Gastrocnemius medialis (tissue), 4 donors: Measurements from ENCODE around the gene MVD. TPM values are rescaled to one million over a fixed set of nuclear protein-coding genes. Genes with fewer than 3 reads are reported as not detected.

Source experiments
- ATAC-seq, 2 donors: fragments of 150-250 bp; one replicate each; pipeline ENCODE4 v1.9.1; 2016
- DNase-seq, 2 donors: peaks; one replicate each; pipeline ENCODE4 v3.0.0-alpha.2; 2019
- H3K27ac ChIP-seq, 4 donors: fragments of 200-600 bp; sonication (generic); 1 replicate in 1 of 4; 2 replicates in 3 of 4; pipeline ENCODE4 v1.5.1; 2016 to 2018; ENCODE audit warnings: mild to moderate bottlenecking in 2 of 4, moderate library complexity in 1 of 4
- H3K27me3 ChIP-seq, 3 donors: fragments of 200-600 bp; sonication (generic) in 2 of 3; 1 replicate in 1 of 3; 2 replicates in 2 of 3; pipeline versions ENCODE4 v1.5.1 to v1.6.0; 2016 to 2019; ENCODE audit warnings: mild to moderate bottlenecking in 1 of 3, moderate library complexity in 1 of 3
- H3K36me3 ChIP-seq, 2 donors: fragments of 200-600 bp; sonication (generic) in 1 of 2; one replicate each; pipeline ENCODE4 v1.5.1; 2017 to 2018
- H3K4me1 ChIP-seq, 2 donors: fragments of 200-600 bp; sonication (generic) in 1 of 2; one replicate each; pipeline ENCODE4 v1.5.1; 2016 to 2017; ENCODE audit warnings: mild to moderate bottlenecking in 2 of 2
- H3K4me3 ChIP-seq, 4 donors: fragments of 200-600 bp; sonication (generic) in 3 of 4; 1 replicate in 1 of 4; 2 replicates in 3 of 4; pipeline ENCODE4 v1.5.1; 2016 to 2019; ENCODE audit warnings: mild to moderate bottlenecking in 2 of 4
- H3K9me3 ChIP-seq, 3 donors: fragments of 200-600 bp; sonication (generic) in 2 of 3; 1 replicate in 1 of 3; 2 replicates in 2 of 3; pipeline ENCODE4 v1.5.1; 2016 to 2019
- POLR2A ChIP-seq, 2 donors: fragments of 450-650 bp; IDR thresholded peaks; one replicate each; pipeline ENCODE4 v1.6.1; 2017; ENCODE audit warnings: antibody characterized with exemption in 2 of 2, mild to moderate bottlenecking in 2 of 2, moderate library complexity in 2 of 2
- in situ Hi-C, 4 donors: fragments of 200-750 bp; cut with MboI; loops; one replicate each; pipeline versions ENCODE4 v1.15.0 to v1.8.0; 2017; ENCODE audit warnings: low sequenced_read_pairs in 4 of 4
- intact Hi-C: fragments of 100-400 bp; cut with DNase I; formaldehyde crosslinking; loops from one replicate; pipeline ENCODE4 v1.15.1; 2023; ENCODE audit warnings: low total_unique reads
- total RNA-seq, 4 donors: library from RNA; depleted of rRNA; stranded (reverse); fragments of >200 nt; gene quantifications; one replicate each; pipeline versions ENCODE4 v1.1.0 to v1.2.3, GENCODE V29; 2016
- TF ChIP-seq, protein P1 (sequence below), 5 experiments: fragments of 450-650 bp in 3 of 5; fragments of 200-600 bp in 2 of 5; sonication (generic) in 2 of 5; IDR thresholded peaks in 4 of 5; conservative IDR thresholded peaks in 1 of 5; 1 replicate in 4 of 5; 2 replicates in 1 of 5; pipeline ENCODE4 v1.5.1; 2016 to 2019; ENCODE audit warnings: antibody characterized with exemption in 5 of 5, mild to moderate bottlenecking in 3 of 5, moderate library complexity in 3 of 5

MVD gene
- total RNA-seq, 4 donors from 2014 or later: 9.0 to 16.3 (median 13.4) TPM

DNA sequence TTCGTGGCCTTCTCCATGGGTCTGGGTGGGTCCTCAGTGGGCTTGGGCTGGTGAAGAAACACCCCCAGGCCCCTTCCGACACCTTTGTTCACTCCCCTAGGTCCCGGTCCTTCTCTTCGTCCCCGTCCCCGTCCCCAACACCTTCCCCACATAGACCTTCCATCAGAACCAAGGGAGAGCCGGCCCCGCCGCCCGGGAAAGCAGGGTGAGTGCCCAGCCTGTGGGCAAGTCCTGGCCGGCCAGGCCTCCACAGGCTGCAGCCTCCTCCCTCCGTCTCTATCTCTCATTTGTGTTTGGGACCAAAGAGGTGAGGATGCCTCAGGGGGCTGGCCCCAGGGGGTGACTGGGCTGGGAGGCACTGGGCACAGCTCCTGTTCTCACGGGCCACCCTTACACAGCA lies 39.0 kb downstream of the MVD start:
- DNase-seq: no peak
- H3K4me3 ChIP-seq: no peak overlapping the region
- intact Hi-C loops: no loop called here
- peaks cover 0 to 53% of the 10 kb centered on the region in 2 donors for H3K36me3 ChIP-seq
- H3K4me1 ChIP-seq: no peaks in the 10 kb centered on the region
- no peaks in the 10 kb centered on the region for H3K9me3 ChIP-seq
- TF ChIP-seq, protein P1, sequence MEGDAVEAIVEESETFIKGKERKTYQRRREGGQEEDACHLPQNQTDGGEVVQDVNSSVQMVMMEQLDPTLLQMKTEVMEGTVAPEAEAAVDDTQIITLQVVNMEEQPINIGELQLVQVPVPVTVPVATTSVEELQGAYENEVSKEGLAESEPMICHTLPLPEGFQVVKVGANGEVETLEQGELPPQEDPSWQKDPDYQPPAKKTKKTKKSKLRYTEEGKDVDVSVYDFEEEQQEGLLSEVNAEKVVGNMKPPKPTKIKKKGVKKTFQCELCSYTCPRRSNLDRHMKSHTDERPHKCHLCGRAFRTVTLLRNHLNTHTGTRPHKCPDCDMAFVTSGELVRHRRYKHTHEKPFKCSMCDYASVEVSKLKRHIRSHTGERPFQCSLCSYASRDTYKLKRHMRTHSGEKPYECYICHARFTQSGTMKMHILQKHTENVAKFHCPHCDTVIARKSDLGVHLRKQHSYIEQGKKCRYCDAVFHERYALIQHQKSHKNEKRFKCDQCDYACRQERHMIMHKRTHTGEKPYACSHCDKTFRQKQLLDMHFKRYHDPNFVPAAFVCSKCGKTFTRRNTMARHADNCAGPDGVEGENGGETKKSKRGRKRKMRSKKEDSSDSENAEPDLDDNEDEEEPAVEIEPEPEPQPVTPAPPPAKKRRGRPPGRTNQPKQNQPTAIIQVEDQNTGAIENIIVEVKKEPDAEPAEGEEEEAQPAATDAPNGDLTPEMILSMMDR (IDR thresholded peaks at IDR 0.05 in 4 of 5, conservative IDR thresholded peaks at IDR 0.05 in 1 of 5): no peak
- TF ChIP-seq POLR2A (IDR thresholded peaks at IDR 0.05): no peak
- ATAC-seq: no peak
- no peak overlapping the region for H3K27ac ChIP-seq
- H3K27me3 ChIP-seq: no peaks in the 10 kb centered on the region
- in situ Hi-C loops: no loop called here

DNA sequence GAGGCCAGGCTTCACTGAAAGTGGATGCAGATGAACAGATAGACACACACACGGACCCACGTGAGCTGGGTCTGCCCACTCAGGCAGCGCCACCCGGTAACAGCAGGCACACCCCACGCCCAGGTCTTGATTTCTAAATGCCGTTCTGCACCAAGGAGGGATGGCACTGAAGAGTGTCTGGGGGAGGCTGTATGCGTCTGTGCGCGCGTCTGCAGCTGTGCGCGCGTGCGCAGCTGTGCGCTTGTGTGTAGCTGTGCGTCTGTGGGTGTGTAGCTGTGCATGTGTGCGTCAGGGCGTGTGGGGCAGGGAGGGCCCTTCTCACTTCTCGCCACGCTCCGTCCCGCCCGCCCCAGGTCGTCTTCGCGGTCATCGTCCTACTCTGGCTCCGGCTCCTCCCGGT lies 40.0 kb downstream of the MVD start:
- intact Hi-C loops (no loop called here), in situ Hi-C loops (no loop called here)
- DNase-seq: no peak
- Histone ChIP-seq H3K27me3 (no peaks in the 10 kb centered on the region), H3K4me1 (peaks cover 0 to 5% of the 10 kb centered on the region in 2 donors), H3K9me3 (no peaks in the 10 kb centered on the region), H3K36me3 (peaks cover 0 to 46% of the 10 kb centered on the region in 2 donors), H3K27ac (no peak overlapping the region), H3K4me3 (no peak overlapping the region)
- no peak for ATAC-seq
- TF ChIP-seq POLR2A (IDR thresholded peaks at IDR 0.05): no peak
- TF ChIP-seq, protein P1 (IDR thresholded peaks at IDR 0.05 in 4 of 5, conservative IDR thresholded peaks at IDR 0.05 in 1 of 5): no peak

DNA sequence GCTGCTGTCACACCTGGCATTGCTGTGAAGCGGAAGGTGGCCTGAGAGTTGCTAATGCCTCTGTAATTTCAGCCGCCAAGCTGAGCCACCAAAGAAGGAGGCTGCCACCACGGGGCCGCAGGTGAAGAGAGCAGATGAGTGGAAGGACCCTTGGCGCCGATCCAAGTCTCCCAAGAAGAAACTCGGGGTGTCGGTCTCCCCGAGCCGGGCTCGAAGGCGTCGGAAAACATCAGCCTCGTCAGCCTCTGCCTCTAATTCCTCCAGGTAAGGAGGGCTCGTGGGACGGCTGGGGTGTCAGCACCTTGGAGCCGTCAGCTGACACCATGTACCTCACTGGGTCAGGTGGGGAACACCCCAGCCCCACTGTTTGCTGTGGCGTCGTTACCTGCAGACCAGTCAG lies 40.8 kb downstream of the MVD start:
- DNase-seq: no peak

DNA sequence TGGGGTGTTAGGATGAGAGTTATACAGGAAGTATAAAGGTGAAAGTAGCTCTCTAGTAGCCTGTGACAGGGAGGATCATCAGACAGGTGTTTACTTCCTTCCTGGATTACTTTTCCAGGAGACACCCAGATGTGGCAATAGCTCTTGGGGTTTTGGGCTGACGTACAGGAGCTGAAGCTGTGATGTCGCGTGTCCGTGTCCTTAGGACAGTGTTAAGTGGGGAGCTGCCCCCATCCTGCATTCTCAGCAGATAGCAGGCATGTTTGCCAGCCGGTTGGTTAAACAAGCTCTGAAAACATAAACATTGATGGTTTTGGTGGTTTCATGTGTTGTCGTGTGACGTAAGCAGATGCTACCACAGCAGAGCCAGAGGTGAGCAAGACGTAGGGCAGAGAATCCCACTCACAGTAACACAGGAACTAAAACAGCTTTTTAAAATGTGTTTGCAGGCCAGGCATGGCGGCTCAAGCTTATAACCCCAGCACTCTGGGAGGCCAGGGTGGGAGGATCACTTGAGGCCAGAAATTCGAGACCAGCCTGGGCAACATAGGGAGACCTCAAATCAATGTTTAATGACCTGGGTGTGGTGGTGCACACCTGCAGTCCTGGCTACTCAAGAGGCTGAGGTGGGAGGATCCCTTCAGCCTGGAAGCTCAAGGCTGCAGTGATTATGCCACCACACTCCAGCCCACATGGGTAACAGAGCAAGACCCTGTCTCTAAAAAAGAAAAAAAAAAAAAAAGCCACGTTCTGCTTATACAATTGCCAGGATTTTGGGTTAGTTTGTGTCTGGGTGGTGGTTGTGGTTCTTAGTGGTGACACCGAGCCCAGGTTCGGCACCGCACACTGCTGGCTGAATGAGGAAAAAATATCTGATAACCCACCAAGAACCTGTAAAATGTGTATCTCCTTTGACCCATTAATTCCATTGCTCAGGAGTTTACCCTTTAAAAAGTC lies 42.8 kb downstream of the MVD start:
- H3K27me3 ChIP-seq: no peaks in the 10 kb centered on the region
- DNase-seq: no peak
- no peak for ATAC-seq
- intact Hi-C loops (no loop called here), in situ Hi-C loops (no loop called here)
- peaks cover 0 to 5% of the 10 kb centered on the region in 2 donors for H3K4me1 ChIP-seq
- no peak overlapping the region for H3K27ac ChIP-seq
- no peak overlapping the region for H3K4me3 ChIP-seq
- H3K9me3 ChIP-seq: no peaks in the 10 kb centered on the region
- H3K36me3 ChIP-seq: peaks cover 0 to 39% of the 10 kb centered on the region in 2 donors
- no peak for TF ChIP-seq POLR2A (IDR thresholded peaks at IDR 0.05)
- TF ChIP-seq, protein P1 (IDR thresholded peaks at IDR 0.05 in 4 of 5, conservative IDR thresholded peaks at IDR 0.05 in 1 of 5): no peak

More for the DNA sequence above, 40.8 kb downstream of the MVD start:
- no peak for TF ChIP-seq POLR2A (IDR thresholded peaks at IDR 0.05)
- TF ChIP-seq, protein P1 (IDR thresholded peaks at IDR 0.05 in 4 of 5, conservative IDR thresholded peaks at IDR 0.05 in 1 of 5): no peak
- Histone ChIP-seq H3K27ac (no peak overlapping the region), H3K27me3 (no peaks in the 10 kb centered on the region), H3K9me3 (no peaks in the 10 kb centered on the region), H3K4me3 (no peak overlapping the region), H3K4me1 (peaks cover 0 to 5% of the 10 kb centered on the region in 2 donors), H3K36me3 (peaks cover 0 to 42% of the 10 kb centered on the region in 2 donors)
- in situ Hi-C loops (no loop called here), intact Hi-C loops (no loop called here)
- no peak for ATAC-seq
